ENCODE measurements around the gene JPH2. TPM values are rescaled to one million over a fixed set of nuclear protein-coding genes. Genes with fewer than 3 reads are reported as not detected.
"Not testable (repeated sequence)": the region's sequence is repeated elsewhere in the genome, so short reads cannot be mapped to it uniquely, and the experiment has no call there.

JPH2 gene
- total RNA-seq, 1 donor from 2014 or later, result 18.5 TPM

GRCh38 chr20:44195605-44196004, 8.6 kb upstream of the JPH2 start:
- DNase-seq (ENCODE audit: low read depth), result no peak
- Mint-ChIP-seq H3K4me3 (ENCODE audit: unreplicated experiment) (no peak overlapping the region), H3K27ac (ENCODE audit: unreplicated experiment) (no peak overlapping the region), H3K36me3 (ENCODE audit: low read depth, unreplicated experiment) (peaks cover 22% of the 10 kb centered on the region), H3K27me3 (ENCODE audit: low read depth, unreplicated experiment) (peaks cover 2% of the 10 kb centered on the region), H3K4me1 (ENCODE audit: low read depth, unreplicated experiment) (peaks cover 12% of the 10 kb centered on the region), H3K9me3 (ENCODE audit: unreplicated experiment) (no peaks in the 10 kb centered on the region)
- Histone ChIP-seq H3K4me2 (ENCODE audit: low read length) (no peak overlapping the region), H3K4me1 (ENCODE audit: insufficient read depth, low read length) (no peaks in the 10 kb centered on the region), H3K79me2 (ENCODE audit: insufficient read depth, low read length) (peaks cover 17% of the 10 kb centered on the region), H3K4me3 (ENCODE audit: insufficient read depth, low read depth, low read length) (no peak overlapping the region), H3K27me3 (ENCODE audit: insufficient read depth, low read length) (no peaks in the 10 kb centered on the region), H3K27ac (ENCODE audit: low read depth, low read length) (no peak overlapping the region), H3K9me3 (ENCODE audit: insufficient read depth, low read depth, low read length) (no peaks in the 10 kb centered on the region), H2AFZ (ENCODE audit: low read depth, low read length) (no peak overlapping the region), H4K20me1 (ENCODE audit: insufficient read depth, low read length) (peaks cover 9% of the 10 kb centered on the region), H3K36me3 (ENCODE audit: insufficient read depth, low read length) (peaks cover 30% of the 10 kb centered on the region), H3K9ac (ENCODE audit: low read length) (no peak overlapping the region)
- FAIRE-seq, result no peak
- TF ChIP-seq CTCF (IDR thresholded peaks at IDR 0.05; ENCODE audit: insufficient read depth, low read depth, low read length), result no peak
- TF ChIP-seq EZH2 (IDR thresholded peaks at IDR 0.05; ENCODE audit: insufficient read depth, low read length), result no peak

- Histone ChIP-seq H3K27ac (ENCODE audit: low read depth, low read length) (no peak overlapping the region), H3K36me3 (ENCODE audit: insufficient read depth, low read length) (peaks cover 15% of the 10 kb centered on the region)
Measured at GRCh38 chr20:44193801-44194200, 6.8 kb upstream of the JPH2 start.

DNA sequence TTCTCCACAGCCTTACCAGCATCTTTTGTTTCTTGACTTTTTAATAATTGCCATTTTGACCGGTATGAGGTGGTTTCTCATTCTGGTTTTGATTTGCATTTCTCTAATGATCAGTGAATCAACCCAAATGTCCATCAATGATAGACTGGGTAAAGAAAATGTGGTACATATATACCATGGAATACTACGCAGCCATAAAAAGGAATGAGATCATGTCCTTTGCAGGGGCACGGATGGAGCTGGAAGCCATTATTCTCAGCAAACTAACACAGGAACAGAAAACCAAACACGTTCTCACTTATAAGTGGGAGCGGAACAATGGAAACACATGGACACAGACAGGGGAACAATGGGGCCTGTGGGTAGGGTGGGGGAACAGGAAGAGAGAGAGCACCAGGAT, 4.7 kb upstream of the JPH2 start:
- not testable (repeated sequence) for H3K36me3 Mint-ChIP-seq (ENCODE audit: low read depth, unreplicated experiment); H4K20me1 ChIP-seq (ENCODE audit: insufficient read depth, low read length); H3K36me3 ChIP-seq (ENCODE audit: insufficient read depth, low read length); H3K4me3 ChIP-seq (ENCODE audit: insufficient read depth, low read depth, low read length); H3K27ac ChIP-seq (ENCODE audit: low read depth, low read length); H3K79me2 ChIP-seq (ENCODE audit: insufficient read depth, low read length); FAIRE-seq; H3K27ac Mint-ChIP-seq (ENCODE audit: unreplicated experiment); H3K27me3 ChIP-seq (ENCODE audit: insufficient read depth, low read length); H3K4me3 Mint-ChIP-seq (ENCODE audit: unreplicated experiment); H3K27me3 Mint-ChIP-seq (ENCODE audit: low read depth, unreplicated experiment); H3K9me3 Mint-ChIP-seq (ENCODE audit: unreplicated experiment); H3K9ac ChIP-seq (ENCODE audit: low read length); H3K9me3 ChIP-seq (ENCODE audit: insufficient read depth, low read depth, low read length); H2AFZ ChIP-seq (ENCODE audit: low read depth, low read length); DNase-seq (ENCODE audit: low read depth); H3K4me2 ChIP-seq (ENCODE audit: low read length)
- H3K4me1 ChIP-seq (ENCODE audit: insufficient read depth, low read length), result peaks cover 16% of the 10 kb centered on the region
- H3K4me1 Mint-ChIP-seq (ENCODE audit: low read depth, unreplicated experiment), result peaks cover 16% of the 10 kb centered on the region

More at GRCh38 chr20:44193801-44194200, 6.8 kb upstream of the JPH2 start:
- no peaks in the 10 kb centered on the region for H3K27me3 ChIP-seq (ENCODE audit: insufficient read depth, low read length)
- Mint-ChIP-seq H3K36me3 (ENCODE audit: low read depth, unreplicated experiment) (peaks cover 8% of the 10 kb centered on the region), H3K27ac (ENCODE audit: unreplicated experiment) (no peak overlapping the region), H3K4me1 (ENCODE audit: low read depth, unreplicated experiment) (peaks cover 3% of the 10 kb centered on the region), H3K9me3 (ENCODE audit: unreplicated experiment) (no peaks in the 10 kb centered on the region), H3K27me3 (ENCODE audit: low read depth, unreplicated experiment) (peaks cover 2% of the 10 kb centered on the region), H3K4me3 (ENCODE audit: unreplicated experiment) (no peak overlapping the region)
- H3K9ac ChIP-seq (ENCODE audit: low read length), result no peak overlapping the region
- H3K4me1 ChIP-seq (ENCODE audit: insufficient read depth, low read length), result no peaks in the 10 kb centered on the region
- no peak overlapping the region for H3K4me3 ChIP-seq (ENCODE audit: insufficient read depth, low read depth, low read length)
- no peak for DNase-seq (ENCODE audit: low read depth)
- TF ChIP-seq CTCF (IDR thresholded peaks at IDR 0.05; ENCODE audit: insufficient read depth, low read depth, low read length) (no peak), EZH2 (IDR thresholded peaks at IDR 0.05; ENCODE audit: insufficient read depth, low read length) (no peak)
- no peak for FAIRE-seq
- no peaks in the 10 kb centered on the region for H4K20me1 ChIP-seq (ENCODE audit: insufficient read depth, low read length)
- H3K9me3 ChIP-seq (ENCODE audit: insufficient read depth, low read depth, low read length), result no peaks in the 10 kb centered on the region
- H2AFZ ChIP-seq (ENCODE audit: low read depth, low read length), result no peak overlapping the region
- H3K4me2 ChIP-seq (ENCODE audit: low read length), result no peak overlapping the region
- H3K79me2 ChIP-seq (ENCODE audit: insufficient read depth, low read length), result peaks cover under 1% of the 10 kb centered on the region
